ENCODE data around the gene CNOT1.
A peak's percentile ranks its signal among the peaks of the same experiment; 100 is the strongest.

Gene CNOT1

DNA sequence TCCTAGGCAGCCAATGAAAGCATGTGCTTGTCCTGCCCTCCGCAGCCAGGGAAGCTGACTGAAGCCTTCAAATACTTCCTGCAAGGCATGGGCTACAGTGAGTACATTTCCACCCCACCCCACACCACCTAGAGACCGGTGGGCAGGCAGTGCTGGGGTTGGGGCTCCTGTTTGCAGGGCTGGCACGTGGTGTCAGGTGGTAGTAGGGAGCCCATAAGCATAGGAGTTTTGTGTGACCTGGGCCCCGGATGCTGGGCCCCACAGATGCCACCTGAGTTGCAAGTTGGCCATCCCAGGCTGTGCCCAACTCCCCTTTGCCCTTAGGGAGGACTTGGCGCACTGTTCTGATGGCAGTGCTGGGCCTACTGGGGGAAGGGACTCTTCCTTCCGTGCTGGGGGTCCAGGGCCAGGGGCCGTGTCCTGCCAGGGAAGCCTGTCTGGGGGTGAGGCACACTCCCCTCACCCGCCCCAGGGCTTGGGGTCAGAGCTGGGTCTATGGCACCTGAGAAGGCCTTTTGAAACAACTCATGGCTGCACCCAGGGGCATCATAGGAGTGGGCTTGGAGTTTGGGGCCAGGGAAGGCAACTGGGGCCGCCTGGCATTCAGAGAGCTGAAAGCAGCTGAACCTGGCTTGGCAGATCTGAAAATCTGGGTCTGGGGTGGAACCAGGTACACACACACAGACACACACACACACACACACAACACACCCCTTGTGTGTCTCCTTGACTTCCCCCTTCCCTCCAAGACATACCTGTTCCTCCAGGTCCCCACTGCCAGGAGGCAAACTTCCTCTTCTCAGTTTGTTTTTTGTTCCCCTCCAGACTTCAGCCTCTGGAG, 120.2 kb downstream of the CNOT1 start:
- no peak overlapping the region for H2AFZ ChIP-seq (ENCODE audit: low read length)
- no peak overlapping the region for H3K27ac ChIP-seq (replicated peaks; ENCODE audit: low read length)
- DNase-seq (ENCODE audit: low spot score) = no peak
- H3K36me3 ChIP-seq (replicated peaks in 1 of 2; ENCODE audit: control insufficient read depth in 2 of 2, insufficient read depth in 2 of 2, low read length in 2 of 2) = peaks cover 4 to 41% of the 10 kb centered on the region in 2 donors
- H3K23ac ChIP-seq (ENCODE audit: low read depth, low read length, poor library complexity) = no peak overlapping the region
- H2BK5ac ChIP-seq (ENCODE audit: low read length) = peak overlapping the region; percentile 75
- no peak overlapping the region for H4K8ac ChIP-seq (ENCODE audit: low read depth, low read length)
- no CpG with 5 or more reads among the region's 9 CpGs for WGBS, 2 donors (ENCODE audit: extremely low coverage in 2 of 2, insufficient read length in 2 of 2, insufficient replicate concordance in 1 of 2)
- no peak overlapping the region for H2AK5ac ChIP-seq (ENCODE audit: low read depth, low read length)
- H3K4me1 ChIP-seq (ENCODE audit: control insufficient read depth in 2 of 2, insufficient read depth in 1 of 2, low read depth in 1 of 2, low read length in 2 of 2) = no peaks in the 10 kb centered on the region
- no peak overlapping the region for H2BK120ac ChIP-seq (ENCODE audit: low read depth, low read length)
- H3K14ac ChIP-seq (ENCODE audit: low read length) = no peak overlapping the region
- H3K4me3 ChIP-seq (ENCODE audit: low read length in 2 of 2) = no peak overlapping the region
- no peaks in the 10 kb centered on the region for H3K9me3 ChIP-seq (replicated peaks in 1 of 2; ENCODE audit: control insufficient read depth in 2 of 2, insufficient read depth in 1 of 2, low read depth in 1 of 2, low read length in 2 of 2)
- no peak overlapping the region for H2BK12ac ChIP-seq (ENCODE audit: low read length)
- H3K9ac ChIP-seq (ENCODE audit: low read depth, low read length, poor library complexity) = no peak overlapping the region
- peaks cover 3% of the 10 kb centered on the region for H3K79me1 ChIP-seq (ENCODE audit: low read depth, low read length)
- H4K91ac ChIP-seq (ENCODE audit: low read depth, low read length, poor library complexity) = no peak overlapping the region
- H3K4ac ChIP-seq (ENCODE audit: low read length) = peak overlapping the region; percentile 37
- no peak overlapping the region for H2BK15ac ChIP-seq (ENCODE audit: low read length)
- H3K18ac ChIP-seq (ENCODE audit: low read length) = no peak overlapping the region
- H3K27me3 ChIP-seq (ENCODE audit: control insufficient read depth in 3 of 3, insufficient read depth in 3 of 3, low read depth in 1 of 3, low read length in 3 of 3) = no peaks in the 10 kb centered on the region
- H3K4me2 ChIP-seq (ENCODE audit: insufficient read depth, low read length, poor library complexity, severe bottlenecking) = no peak overlapping the region

DNA sequence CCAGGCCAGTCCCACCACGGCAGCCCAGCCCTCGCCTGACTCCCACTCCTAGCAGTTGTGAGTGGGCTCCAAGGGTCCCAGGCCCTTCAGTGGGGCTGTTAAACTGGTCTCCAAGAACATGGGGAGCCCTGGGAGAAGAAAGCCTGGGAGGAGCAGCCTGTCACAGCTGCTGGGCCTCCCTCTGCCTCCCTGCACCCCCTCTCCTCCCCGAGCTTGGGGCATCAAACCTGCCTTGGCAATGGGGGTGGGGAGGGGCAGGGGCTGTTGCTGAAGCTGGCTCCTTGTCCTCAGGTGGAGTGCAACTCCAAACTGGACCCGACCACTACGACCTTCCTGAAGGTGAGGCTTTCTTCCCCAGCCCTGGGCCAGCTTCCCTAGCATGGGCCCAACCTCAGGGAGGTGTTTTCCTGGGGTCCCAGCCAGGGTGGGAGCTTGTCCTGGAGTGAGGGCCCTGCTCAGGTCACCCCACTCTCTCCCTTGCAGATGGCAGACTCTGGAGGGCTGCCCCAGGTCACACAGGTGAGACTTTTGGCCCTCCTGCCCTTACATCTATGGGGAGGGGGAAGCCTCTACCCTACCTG, 120.9 kb downstream of the CNOT1 start:
- peaks cover 10 to 48% of the 10 kb centered on the region in 2 donors for H3K36me3 ChIP-seq (replicated peaks in 1 of 2; ENCODE audit: control insufficient read depth in 2 of 2, insufficient read depth in 2 of 2, low read length in 2 of 2)
- WGBS, 2 donors (ENCODE audit: extremely low coverage in 2 of 2, insufficient read length in 2 of 2, insufficient replicate concordance in 1 of 2) = no CpG with 5 or more reads among the region's 5 CpGs
- H2BK120ac ChIP-seq (ENCODE audit: low read depth, low read length) = no peak overlapping the region
- peaks cover 3% of the 10 kb centered on the region for H3K79me1 ChIP-seq (ENCODE audit: low read depth, low read length)
- H3K4me1 ChIP-seq (ENCODE audit: control insufficient read depth in 2 of 2, insufficient read depth in 1 of 2, low read depth in 1 of 2, low read length in 2 of 2) = no peaks in the 10 kb centered on the region
- no peak overlapping the region for H3K4ac ChIP-seq (ENCODE audit: low read length)
- peak overlapping the region; percentile 71 for H3K14ac ChIP-seq (ENCODE audit: low read length)
- H3K9me3 ChIP-seq (replicated peaks in 1 of 2; ENCODE audit: control insufficient read depth in 2 of 2, insufficient read depth in 1 of 2, low read depth in 1 of 2, low read length in 2 of 2) = no peaks in the 10 kb centered on the region
- H3K18ac ChIP-seq (ENCODE audit: low read length) = no peak overlapping the region
- no peak overlapping the region for H3K9ac ChIP-seq (ENCODE audit: low read depth, low read length, poor library complexity)
- no peak overlapping the region for H3K4me2 ChIP-seq (ENCODE audit: insufficient read depth, low read length, poor library complexity, severe bottlenecking)
- no peak overlapping the region for H3K27ac ChIP-seq (replicated peaks; ENCODE audit: low read length)
- H2BK5ac ChIP-seq (ENCODE audit: low read length) = peak overlapping the region; percentile 75
- no peak overlapping the region for H4K91ac ChIP-seq (ENCODE audit: low read depth, low read length, poor library complexity)
- no peak for DNase-seq (ENCODE audit: low spot score)
- H3K4me3 ChIP-seq (ENCODE audit: low read length in 2 of 2) = no peak overlapping the region
- no peak overlapping the region for H2AFZ ChIP-seq (ENCODE audit: low read length)
- no peak overlapping the region for H2BK15ac ChIP-seq (ENCODE audit: low read length)
- H3K23ac ChIP-seq (ENCODE audit: low read depth, low read length, poor library complexity) = peak overlapping the region; percentile 65
- no peak overlapping the region for H2BK12ac ChIP-seq (ENCODE audit: low read length)
- no peak overlapping the region for H4K8ac ChIP-seq (ENCODE audit: low read depth, low read length)
- no peak overlapping the region for H2AK5ac ChIP-seq (ENCODE audit: low read depth, low read length)
- no peaks in the 10 kb centered on the region for H3K27me3 ChIP-seq (ENCODE audit: control insufficient read depth in 3 of 3, insufficient read depth in 3 of 3, low read depth in 1 of 3, low read length in 3 of 3)

DNA sequence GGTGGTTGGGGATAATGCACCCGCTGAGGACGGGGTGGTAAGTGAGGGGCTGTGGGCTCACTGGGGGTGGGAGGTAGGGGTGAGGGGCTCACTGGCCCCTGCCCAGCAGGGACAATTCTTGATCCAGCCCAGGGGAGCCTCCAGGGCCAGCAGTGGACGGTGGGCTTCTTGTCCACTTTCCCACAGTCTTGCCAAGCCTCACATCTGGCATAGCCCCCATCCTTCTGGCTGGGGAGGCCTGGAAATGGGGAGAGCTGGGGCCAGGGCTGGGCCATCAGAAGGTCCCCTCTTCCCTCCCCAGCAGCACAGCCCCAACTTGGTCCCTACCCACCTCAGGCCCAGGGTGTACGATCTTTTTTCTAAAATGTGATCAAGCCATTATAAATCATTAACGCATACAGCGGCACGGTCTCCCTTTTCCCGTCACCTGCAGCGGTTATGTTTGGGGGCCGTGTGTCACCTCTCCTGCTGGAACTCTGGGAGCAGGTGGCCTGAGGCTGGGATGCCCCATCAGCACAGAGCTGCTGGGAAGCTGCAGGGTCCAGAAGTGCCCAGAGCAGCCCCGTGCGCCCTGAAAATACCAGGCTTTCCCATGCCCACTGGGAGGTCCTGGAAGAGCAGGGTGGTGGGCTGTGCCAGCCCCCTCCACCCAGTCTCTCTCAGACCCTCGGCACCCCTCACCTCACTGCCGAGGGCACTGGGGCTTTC, 121.5 kb downstream of the CNOT1 start:
- Histone ChIP-seq H4K91ac (ENCODE audit: low read depth, low read length, poor library complexity) (no peak overlapping the region), H3K79me1 (ENCODE audit: low read depth, low read length) (peaks cover 3% of the 10 kb centered on the region), H3K9ac (ENCODE audit: low read depth, low read length, poor library complexity) (peak overlapping the region; percentile 21), H3K4me1 (ENCODE audit: control insufficient read depth in 2 of 2, insufficient read depth in 1 of 2, low read depth in 1 of 2, low read length in 2 of 2) (no peaks in the 10 kb centered on the region), H3K23ac (ENCODE audit: low read depth, low read length, poor library complexity) (peak overlapping the region; percentile 65), H3K36me3 (replicated peaks in 1 of 2; ENCODE audit: control insufficient read depth in 2 of 2, insufficient read depth in 2 of 2, low read length in 2 of 2) (peaks cover 10 to 49% of the 10 kb centered on the region in 2 donors), H3K4me3 (ENCODE audit: low read length in 2 of 2) (no peak overlapping the region), H2BK120ac (ENCODE audit: low read depth, low read length) (no peak overlapping the region), H2BK15ac (ENCODE audit: low read length) (no peak overlapping the region), H2BK12ac (ENCODE audit: low read length) (no peak overlapping the region), H3K9me3 (replicated peaks in 1 of 2; ENCODE audit: control insufficient read depth in 2 of 2, insufficient read depth in 1 of 2, low read depth in 1 of 2, low read length in 2 of 2) (no peaks in the 10 kb centered on the region), H3K14ac (ENCODE audit: low read length) (peak overlapping the region; percentile 71), H3K18ac (ENCODE audit: low read length) (no peak overlapping the region), H2BK5ac (ENCODE audit: low read length) (no peak overlapping the region), H4K8ac (ENCODE audit: low read depth, low read length) (no peak overlapping the region), H3K27ac (replicated peaks; ENCODE audit: low read length) (no peak overlapping the region), H2AK5ac (ENCODE audit: low read depth, low read length) (no peak overlapping the region), H3K4ac (ENCODE audit: low read length) (no peak overlapping the region), H2AFZ (ENCODE audit: low read length) (no peak overlapping the region), H3K27me3 (ENCODE audit: control insufficient read depth in 3 of 3, insufficient read depth in 3 of 3, low read depth in 1 of 3, low read length in 3 of 3) (no peaks in the 10 kb centered on the region), H3K4me2 (ENCODE audit: insufficient read depth, low read length, poor library complexity, severe bottlenecking) (no peak overlapping the region)
- no peak for DNase-seq (ENCODE audit: low spot score)
- no CpG with 5 or more reads among the region's 14 CpGs for WGBS, 2 donors (ENCODE audit: extremely low coverage in 2 of 2, insufficient read length in 2 of 2, insufficient replicate concordance in 1 of 2)
